Measurements from ENCODE around the gene KCNC3.
"Not testable (repeated sequence)": the region's sequence is repeated elsewhere in the genome, so short reads cannot be mapped to it uniquely, and the experiment has no call there.

The KCNC3 gene

GRCh38 chr19:50357178-50358100 is 28.3 kb upstream of the KCNC3 start (continued):
- TF ChIP-seq ZNF132 (tag by site-specific recombination; IDR thresholded peaks at IDR 0.05; ENCODE audit: borderline replicate concordance) (no peak), MZF1 (tag by site-specific recombination; IDR thresholded peaks at IDR 0.05; ENCODE audit: borderline replicate concordance) (no peak; the same call in 1 of the 2 replicates), ZNF624 (tag by site-specific recombination; IDR thresholded peaks at IDR 0.05) (no peak), ZNF10 (tag by site-specific recombination; IDR thresholded peaks at IDR 0.05) (no peak), ZNF747 (tag by site-specific recombination; IDR thresholded peaks at IDR 0.05) (no peak), ZNF629 (tag by site-specific recombination; IDR thresholded peaks at IDR 0.05) (peak; percentile 28; the same call in 1 of the 2 replicates), SCRT1 (tag by site-specific recombination; IDR thresholded peaks at IDR 0.05; ENCODE audit: borderline replicate concordance) (peak; percentile 100), ZNF121 (tag by site-specific recombination; IDR thresholded peaks at IDR 0.05) (no peak), ZNF404 (tag by site-specific recombination; IDR thresholded peaks at IDR 0.05) (no peak), SP2 (tag by site-specific recombination; IDR thresholded peaks at IDR 0.05) (peak; percentile 68), GLI2 (tag by site-specific recombination; IDR thresholded peaks at IDR 0.05; ENCODE audit: borderline replicate concordance, low read depth) (no peak), ZBTB26 (tag by site-specific recombination; optimal IDR thresholded peaks at IDR 0.05) (no peak), PATZ1 (tag by site-specific recombination; IDR thresholded peaks at IDR 0.05) (peak; percentile 70; the same call in 1 of the 2 replicates)

GRCh38 chr19:50356691-50357177 is 27.6 kb upstream of the KCNC3 start:
- Histone ChIP-seq H3K9me3 (ENCODE audit: control insufficient read depth, insufficient read depth, low read depth, low read length) (no peaks in the 10 kb centered on the region), H3K36me3 (ENCODE audit: control insufficient read depth in 2 of 2, insufficient read depth in 1 of 2, low read length in 2 of 2) (peaks cover 0 to 5% of the 10 kb centered on the region in 2 experiments; a peak in 1 of 3 replicates), H3K4me3 (ENCODE audit: low read depth, low read length) (no peak overlapping the region), H3K4me1 (ENCODE audit: control insufficient read depth, insufficient read depth, low read length) (no peaks in the 10 kb centered on the region), H3K27ac (ENCODE audit: extremely low read depth, low read depth, low read length) (no peak overlapping the region)
- TF ChIP-seq REPIN1 (tag by site-specific recombination; IDR thresholded peaks at IDR 0.05; ENCODE audit: low read depth) (peak; percentile 95), HOXC10 (CRISPR knock-in tag; IDR thresholded peaks at IDR 0.05) (no peak)
- POLR2A ChIA-PET: interaction anchor here (1.1 to 1.4 kb wide), 4 partner anchors 12 to 103 kb away, joined by 3 to 7 read pairs (median 5); partner anchors contain the start of gene NR1H2
- CTCF ChIA-PET: interaction anchor here (0.6 to 2.4 kb wide), 45 partner anchors 10 to 1540 kb away, joined by 3 to 40 read pairs (median 4); no protein-coding TSS in a partner anchor

GRCh38 chr19:50353487-50353880 is 24.3 kb upstream of the KCNC3 start:
- H3K27ac ChIP-seq (ENCODE audit: extremely low read depth, low read depth, low read length); H3K36me3 ChIP-seq (ENCODE audit: control insufficient read depth in 2 of 2, insufficient read depth in 1 of 2, low read length in 2 of 2); H3K4me1 ChIP-seq (ENCODE audit: control insufficient read depth, insufficient read depth, low read length); H3K4me3 ChIP-seq (ENCODE audit: low read depth, low read length); H3K9me3 ChIP-seq (ENCODE audit: control insufficient read depth, insufficient read depth, low read depth, low read length): not testable (repeated sequence)
- CTCF ChIA-PET: interaction anchor here (1.1 to 1.2 kb wide), 4 partner anchors 10 to 206 kb away, joined by 3 to 4 read pairs (median 3); no protein-coding TSS in a partner anchor
- POLR2A ChIA-PET: interaction anchor here (0.6 kb wide), 1 partner anchor 306 kb away, joined by 3 read pairs; no protein-coding TSS in a partner anchor

- Histone ChIP-seq H3K36me3 (ENCODE audit: control insufficient read depth in 2 of 2, insufficient read depth in 1 of 2, low read length in 2 of 2) (no peaks in the 10 kb centered on the region), H3K4me1 (ENCODE audit: control insufficient read depth, insufficient read depth, low read length) (no peaks in the 10 kb centered on the region), H3K9me3 (ENCODE audit: control insufficient read depth, insufficient read depth, low read depth, low read length) (no peaks in the 10 kb centered on the region), H3K27ac (ENCODE audit: extremely low read depth, low read depth, low read length) (no peak overlapping the region), H3K4me3 (ENCODE audit: low read depth, low read length) (no peak overlapping the region)
- ChIA-PET POLR2A (no interaction called here), CTCF (interaction anchor here (0.6 to 1.2 kb wide), 5 partner anchors 11 to 451 kb away, joined by 3 to 7 read pairs (median 4); no protein-coding TSS in a partner anchor)
- TF ChIP-seq ZNF354C (tag by site-specific recombination; IDR thresholded peaks at IDR 0.05; ENCODE audit: borderline replicate concordance, low read depth) (no peak), ZNF391 (tag by site-specific recombination; IDR thresholded peaks at IDR 0.05; ENCODE audit: borderline replicate concordance, low read depth) (no peak), YY2 (tag by site-specific recombination; IDR thresholded peaks at IDR 0.05) (no peak), ZSCAN16 (tag by site-specific recombination; IDR thresholded peaks at IDR 0.05) (no peak), ZNF10 (tag by site-specific recombination; IDR thresholded peaks at IDR 0.05) (no peak), ZNF639 (tag by site-specific recombination; IDR thresholded peaks at IDR 0.05) (no peak), ZNF645 (tag by site-specific recombination; IDR thresholded peaks at IDR 0.05) (no peak), KLF1 (tag by site-specific recombination; IDR thresholded peaks at IDR 0.05) (no peak), ZNF600 (tag by site-specific recombination; IDR thresholded peaks at IDR 0.05) (no peak)
Observed at GRCh38 chr19:50352242-50352641, 23.1 kb upstream of the KCNC3 start.

Data from HEK293 (cell line).